HG02852 (cell line): Measurements from ENCODE around the gene EML1.
A peak's percentile ranks its signal among the peaks of the same experiment; 100 is the strongest.

ENCODE experiments used
- ATAC-seq: cut with Tn5 transposase; IDR thresholded peaks from one replicate; pipeline ENCODE4 v1.9.1; 2021; ENCODE audit warnings: mild to moderate bottlenecking, moderate library complexity; ENCODE audit not compliant: unreplicated experiment

The EML1 gene

DNA sequence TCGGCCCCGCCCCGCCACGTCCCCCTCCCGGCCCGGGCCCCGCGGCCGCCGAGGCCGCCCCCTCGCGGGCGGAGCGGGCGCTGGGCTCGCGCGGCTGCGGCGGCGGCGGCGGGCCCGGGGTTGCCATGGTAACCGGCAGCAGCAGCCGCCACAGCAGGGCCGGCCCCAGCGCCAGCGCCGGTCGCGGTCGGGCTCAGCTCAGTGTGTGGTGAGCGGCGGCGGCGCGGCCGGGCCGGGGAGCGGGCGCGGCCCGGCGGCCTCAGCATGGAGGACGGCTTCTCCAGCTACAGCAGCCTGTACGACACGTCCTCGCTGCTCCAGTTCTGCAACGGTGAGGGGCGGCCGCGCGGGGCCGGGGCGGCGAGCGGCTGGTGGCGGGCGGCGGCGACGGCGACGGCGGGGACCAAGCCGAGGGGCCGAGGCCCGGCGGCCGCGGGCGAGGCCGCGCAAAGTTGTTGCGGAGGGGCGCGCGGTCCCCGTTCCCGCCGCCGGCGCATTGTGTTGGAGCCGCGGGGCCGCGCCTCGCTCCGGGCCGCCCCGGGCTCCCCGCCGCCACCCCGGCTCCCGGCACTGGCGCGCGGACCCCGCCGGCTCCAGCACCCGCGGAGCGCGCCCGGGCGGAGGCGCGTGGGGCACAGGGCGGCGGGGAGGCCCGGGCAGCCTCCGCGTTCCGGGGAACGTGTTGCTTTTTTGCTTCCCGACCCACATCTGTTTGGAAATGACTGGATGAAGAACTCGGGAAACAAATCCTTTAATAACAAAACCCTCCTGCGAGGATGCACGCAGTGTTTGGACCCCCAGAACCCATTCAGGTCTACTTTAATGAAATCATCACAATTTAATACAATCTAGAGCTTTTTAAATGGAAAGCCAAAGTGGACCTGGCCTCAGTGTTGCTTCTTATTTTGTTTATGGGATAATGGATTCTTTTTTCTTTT is at the start of gene EML1:
Gene EML1 (plus strand): TSS at position 201 of the 938 bp plus-strand sequence. CDS start 64 bp downstream, at position 265.
- ATAC-seq, result peak; percentile 94

DNA sequence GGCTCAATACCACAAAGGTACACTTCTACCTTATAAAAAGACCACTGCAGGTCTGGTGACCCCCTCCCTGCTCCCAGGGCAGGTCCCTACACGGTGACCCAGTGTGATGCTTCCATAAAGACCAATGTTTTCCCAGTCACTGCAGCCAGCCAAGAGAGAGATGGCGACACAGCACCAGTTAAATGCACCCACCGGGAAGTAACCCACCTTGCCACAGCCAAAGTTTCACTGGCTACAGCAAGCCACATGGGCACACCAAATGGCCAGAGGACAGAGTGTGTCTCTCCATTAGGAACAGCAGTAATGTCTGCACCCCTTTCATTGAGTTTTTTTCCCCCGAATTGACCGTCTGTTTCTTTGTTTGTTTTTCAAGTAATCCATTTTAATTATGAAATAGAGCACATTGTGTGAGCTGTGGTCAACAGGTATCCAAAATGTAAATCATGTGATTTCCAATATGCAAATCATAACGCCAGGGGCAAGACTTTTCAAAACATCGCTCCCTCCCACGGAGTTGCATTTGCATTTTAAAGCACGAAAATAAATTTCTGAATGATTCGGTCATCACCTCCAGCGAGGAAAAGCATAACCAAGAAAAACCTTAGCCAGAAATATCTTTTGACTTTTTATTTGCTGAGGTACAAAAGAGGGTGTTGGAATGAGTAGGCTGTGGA is 48.9 kb upstream of the EML1 start:
- no peak for ATAC-seq

GRCh38 chr14:99744873-99745224 is 48.4 kb upstream of the EML1 start:
- no peak for ATAC-seq

DNA sequence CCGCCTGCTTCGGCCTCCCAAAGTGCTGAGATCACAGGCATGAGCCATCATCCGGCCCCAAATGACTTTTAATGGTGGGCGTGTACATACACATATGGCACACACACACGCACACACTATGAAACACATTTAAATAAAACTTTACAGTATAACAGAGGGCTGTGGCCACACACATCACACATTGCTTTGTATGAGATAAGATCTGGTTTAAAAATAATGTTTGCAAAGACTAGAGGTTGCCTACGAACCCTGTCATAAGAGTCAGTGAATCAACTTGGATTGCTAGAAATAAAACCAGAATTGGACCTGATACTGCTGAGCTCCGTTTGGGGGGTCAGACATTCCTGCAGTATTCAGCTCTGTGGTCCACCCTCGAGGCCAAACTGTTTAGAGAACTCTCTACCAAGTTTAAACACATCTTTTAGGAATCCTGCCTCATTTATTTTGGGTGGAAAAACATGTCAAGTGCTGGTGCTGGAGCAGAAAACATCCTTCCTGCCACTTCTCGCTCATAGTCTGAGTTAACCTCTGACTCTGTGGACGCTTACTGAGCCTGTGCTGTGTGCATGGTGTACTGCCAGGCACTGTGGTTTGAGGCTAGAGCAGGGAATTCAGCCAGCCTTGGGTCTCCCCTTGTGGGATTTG is 47.8 kb upstream of the EML1 start:
- ATAC-seq, result no peak

DNA sequence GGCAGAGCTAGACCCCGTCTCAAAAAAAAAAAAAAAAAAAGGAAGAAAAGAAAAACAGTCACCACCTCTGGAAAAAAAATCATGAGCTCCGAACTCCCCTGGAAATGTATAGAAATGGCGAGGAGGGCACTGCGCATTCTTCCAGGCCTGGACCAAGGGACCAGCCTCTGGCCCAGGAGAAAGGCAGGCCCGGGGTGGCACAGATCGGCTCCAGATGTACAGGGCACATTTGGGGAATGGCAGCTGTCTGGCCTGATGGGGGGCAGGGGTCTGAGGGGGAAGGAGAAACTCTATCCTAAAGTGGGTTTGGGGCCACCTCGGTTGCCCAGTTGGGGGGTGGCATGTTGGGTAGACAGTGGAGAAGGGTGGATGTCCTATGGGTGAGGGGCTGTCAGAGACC is 46.0 kb upstream of the EML1 start:
- ATAC-seq, result no peak

DNA sequence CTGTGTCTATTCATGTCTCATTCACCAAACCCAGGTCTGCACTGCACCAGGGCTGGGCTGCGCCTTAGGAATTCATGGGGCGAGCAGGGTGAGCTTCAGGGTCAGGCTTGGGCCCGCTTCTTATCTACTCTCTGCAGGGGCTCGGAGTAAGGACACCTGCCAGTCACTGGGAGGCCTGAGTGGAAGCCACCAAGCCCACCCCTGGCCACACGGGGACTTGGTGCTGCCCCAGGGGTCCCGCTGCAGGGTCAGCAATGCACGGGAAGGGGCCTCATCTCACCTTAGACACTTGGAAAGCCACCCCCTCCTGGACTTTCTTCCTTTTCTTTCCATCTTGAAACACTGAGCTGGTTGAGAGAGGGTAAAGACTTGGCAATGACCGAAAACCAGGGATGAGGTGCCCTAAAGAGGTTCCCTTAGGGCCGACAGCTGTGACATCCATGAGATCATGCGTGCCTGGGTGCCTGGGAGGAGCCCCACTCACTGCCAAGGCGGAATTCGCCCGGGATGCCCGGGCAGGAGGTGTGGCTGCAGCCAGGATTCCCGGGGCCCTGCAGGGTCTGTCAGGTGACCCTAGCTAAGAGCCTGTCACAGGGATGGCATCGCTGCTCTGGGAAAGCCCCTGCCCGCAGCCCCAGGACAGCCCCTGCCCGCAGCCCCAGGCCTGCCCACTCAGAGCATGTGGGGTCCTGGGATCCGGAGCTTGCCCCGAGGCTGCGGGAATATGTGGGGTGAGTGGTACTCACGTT is 45.5 kb upstream of the EML1 start:
- ATAC-seq, result no peak

- ATAC-seq, result no peak
Observed at GRCh38 chr14:99748529-99748928, 44.7 kb upstream of the EML1 start.

- ATAC-seq, result no peak
Observed at GRCh38 chr14:99749142-99749541, 44.1 kb upstream of the EML1 start.

- ATAC-seq, result no peak
Observed at GRCh38 chr14:99749763-99750715, 43.2 kb upstream of the EML1 start.

DNA sequence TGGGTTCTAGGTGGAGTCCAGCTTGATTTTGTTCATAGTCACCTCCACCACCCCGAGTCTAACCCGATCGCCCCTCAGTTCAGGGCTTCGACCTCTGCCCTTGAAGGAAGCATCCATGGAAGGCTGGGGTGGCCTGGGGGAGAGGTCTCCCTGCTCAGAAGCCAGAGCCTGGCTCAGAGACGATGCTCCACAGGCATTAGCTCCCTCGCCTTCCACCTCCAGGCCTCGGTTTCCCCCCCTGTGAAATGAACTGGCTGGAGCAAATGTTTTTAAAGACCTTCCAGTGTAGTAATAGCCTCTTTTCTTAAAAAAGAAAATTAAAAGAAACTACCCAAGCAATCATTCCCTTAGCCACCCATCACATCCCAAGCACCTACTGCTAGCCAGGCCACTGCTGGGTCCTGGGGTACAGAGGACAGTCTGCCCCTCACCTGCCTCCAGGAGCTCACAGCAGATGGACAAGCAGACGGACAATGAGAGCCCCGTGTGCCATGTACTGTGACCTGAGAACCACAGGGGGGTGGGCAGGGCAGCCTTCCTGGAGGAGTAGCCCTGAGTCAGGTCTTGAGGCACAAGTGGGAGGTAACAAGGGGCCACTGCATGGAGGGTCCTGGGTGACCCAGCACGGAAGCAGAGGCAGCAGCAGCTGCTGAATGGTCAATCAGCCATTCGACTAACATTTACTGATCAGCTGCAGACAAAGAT is 42.3 kb upstream of the EML1 start:
- no peak for ATAC-seq

DNA sequence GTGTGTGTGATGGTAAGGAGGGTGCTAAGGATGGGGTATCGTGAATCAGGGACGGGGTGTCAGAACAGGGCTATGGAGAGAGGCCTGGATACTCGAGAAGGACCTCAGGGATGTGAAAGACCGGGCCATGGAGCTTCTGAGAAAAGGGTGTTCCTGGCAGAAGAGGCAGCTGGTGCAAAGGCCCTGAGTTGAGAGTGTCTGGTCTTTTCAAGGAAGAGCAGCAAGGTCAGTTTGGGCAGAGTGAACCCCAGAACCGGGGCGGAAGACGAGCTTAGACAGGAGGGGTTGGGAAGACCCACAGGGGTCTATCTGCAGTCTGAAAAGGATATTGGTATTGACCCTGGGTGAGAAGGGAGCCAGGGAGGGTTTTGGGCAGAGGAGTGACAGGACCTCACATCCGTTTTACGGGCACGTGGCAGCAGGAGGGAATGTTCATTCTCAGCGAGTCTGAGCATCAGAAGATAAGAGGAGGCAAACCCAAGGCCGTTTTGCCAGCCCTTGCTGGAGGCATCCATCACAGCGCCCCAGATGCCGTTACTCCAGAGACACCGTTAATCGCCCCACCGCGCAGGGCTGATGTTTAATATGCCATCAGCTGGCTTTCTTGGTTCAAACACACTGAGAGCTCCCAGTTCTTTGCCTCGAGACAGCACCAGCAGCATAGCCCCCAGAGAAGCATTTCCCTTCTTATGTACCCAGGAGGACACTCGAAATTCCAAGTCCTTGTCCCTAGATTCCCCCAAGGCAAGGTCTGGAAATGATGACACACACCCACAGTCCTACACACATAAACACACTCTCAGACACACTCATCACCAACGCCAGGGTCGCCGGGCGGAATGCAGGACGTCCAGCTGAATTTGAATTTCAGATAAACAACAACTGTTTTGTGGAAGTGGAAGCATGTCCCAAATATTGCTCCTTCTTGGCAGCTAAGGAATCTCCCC is 41.4 kb upstream of the EML1 start:
- ATAC-seq, result no peak

- no peak for ATAC-seq
Observed at GRCh38 chr14:99752486-99753121, 40.6 kb upstream of the EML1 start.

DNA sequence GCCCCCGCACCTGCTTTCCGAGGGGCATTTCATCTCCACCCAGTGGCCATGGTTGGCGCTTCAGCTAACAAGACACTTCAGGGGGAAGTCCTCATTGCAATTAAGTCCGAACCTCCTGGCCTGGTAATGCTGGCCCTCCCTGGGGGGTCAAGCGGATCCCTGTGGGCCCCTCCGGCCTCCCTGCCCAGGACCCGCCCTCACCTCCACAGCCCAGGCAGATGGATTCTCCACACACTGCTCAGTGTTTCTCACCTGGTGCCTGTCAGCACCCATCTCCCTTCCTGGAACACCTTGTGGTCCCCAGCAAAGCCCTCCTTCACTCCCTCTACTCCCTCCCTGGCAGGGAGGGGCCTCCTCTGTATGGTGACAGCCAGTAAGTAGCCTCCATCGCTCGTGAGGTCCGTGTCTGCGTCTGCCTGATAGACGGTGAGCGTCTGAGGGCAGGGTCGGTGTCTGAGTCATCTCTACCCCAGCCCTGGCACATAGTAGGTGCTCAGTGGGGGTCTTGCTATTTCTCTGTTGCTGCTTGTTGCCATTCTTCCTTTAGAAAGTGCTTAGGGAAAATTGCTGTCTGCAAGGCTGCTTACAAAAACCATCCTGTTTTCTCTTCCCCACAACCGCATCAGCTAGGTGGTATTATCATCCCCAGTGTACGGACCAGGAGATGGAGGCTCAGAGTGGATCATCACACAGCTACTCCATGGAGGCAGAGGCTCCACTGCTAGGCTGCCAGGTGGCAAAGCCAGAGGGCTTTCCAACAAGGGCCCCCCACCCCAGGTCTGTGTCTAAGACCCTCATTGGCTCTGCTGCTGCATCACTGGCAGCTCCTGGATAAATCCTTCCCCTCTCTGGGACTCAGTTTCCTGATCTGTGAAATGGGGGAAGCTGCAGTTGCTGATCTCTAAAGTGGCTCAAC is 39.7 kb upstream of the EML1 start:
- ATAC-seq, result no peak

DNA sequence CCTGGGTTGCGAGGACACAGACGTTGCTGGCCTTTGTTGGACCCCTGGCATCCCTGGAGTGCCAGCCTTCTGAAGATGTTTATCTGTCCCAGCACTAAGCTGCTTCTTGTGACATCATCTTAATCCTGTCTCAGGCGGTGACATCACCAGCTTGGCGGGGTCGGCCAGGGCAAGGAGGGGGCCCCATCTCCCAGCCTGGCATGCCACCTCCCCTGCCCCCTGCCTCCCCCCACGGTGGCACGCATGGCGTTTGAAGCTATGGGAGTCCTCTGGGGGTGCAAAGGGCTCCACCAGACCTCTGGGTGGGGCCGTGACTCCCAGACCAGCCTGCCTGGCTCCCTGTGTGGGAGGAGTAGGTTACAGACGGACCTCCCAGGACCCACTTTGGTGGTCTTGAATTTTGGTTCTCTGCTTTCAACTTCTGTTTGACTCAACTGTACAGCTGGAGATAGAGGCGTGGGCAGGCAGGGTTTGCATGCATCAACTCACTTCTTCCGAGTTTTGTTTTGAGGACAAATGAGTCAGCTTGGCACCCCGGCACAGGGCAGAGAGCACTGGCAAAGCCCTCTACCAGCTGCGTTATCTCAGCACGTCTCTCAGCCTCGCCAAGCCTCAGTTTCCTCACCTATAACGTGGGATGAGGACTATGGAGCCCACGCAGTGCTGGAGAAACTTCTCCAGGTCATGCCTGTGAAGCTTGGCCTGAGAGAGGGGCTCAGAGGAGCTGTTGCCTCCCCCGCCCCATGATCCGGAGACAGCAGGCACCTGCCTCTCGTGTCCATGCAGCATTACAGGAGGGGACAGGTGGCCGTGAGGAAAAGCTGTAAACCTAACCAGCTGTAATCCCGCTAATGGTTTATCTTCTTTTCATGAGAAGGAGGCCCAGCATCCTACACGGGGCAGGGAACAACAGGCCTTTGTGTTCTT is 38.8 kb upstream of the EML1 start:
- ATAC-seq, result no peak

GRCh38 chr14:99755068-99755405 is 38.2 kb upstream of the EML1 start:
- ATAC-seq, result no peak
